GM06990 (cell line): ENCODE data around the gene NAA25.
"Not testable (repeated sequence)": the region's sequence is repeated elsewhere in the genome, so short reads cannot be mapped to it uniquely, and the experiment has no call there.

ENCODE experiments used
- DNase-seq: peaks from one replicate; pipeline ENCODE4 v3.0.0-alpha.2; 2011; ENCODE audit not compliant: insufficient read length; ENCODE audit errors: extremely low read depth
- H3K27me3 ChIP-seq: replicated peaks from 2 replicates; pipeline ENCODE4 v1.6.0; 2011; ENCODE audit warnings: low read length; ENCODE audit not compliant: control insufficient read depth, insufficient read depth
- H3K36me3 ChIP-seq: 2 replicates; pipeline ENCODE4 v1.5.1; 2011; ENCODE audit warnings: low read length; ENCODE audit not compliant: control insufficient read depth, insufficient read depth
- H3K4me3 ChIP-seq: replicated peaks from 2 replicates; pipeline ENCODE4 v1.5.1; 2011; ENCODE audit warnings: low read depth, mild to moderate bottlenecking, control low read depth, low read length
- CTCF ChIP-seq: IDR thresholded peaks from 2 replicates; pipeline ENCODE4 v1.5.1; 2011; ENCODE audit warnings: low read length, control low read depth, mild to moderate bottlenecking, inconsistent platforms; ENCODE audit not compliant: insufficient read depth, poor library complexity, severe bottlenecking

Gene NAA25

GRCh38 chr12:112061137-112061536, 47.4 kb downstream of the NAA25 start:
- Histone ChIP-seq H3K27me3 (no peaks in the 10 kb centered on the region), H3K4me3 (no peak overlapping the region), H3K36me3 (peaks cover 6% of the 10 kb centered on the region)
- TF ChIP-seq CTCF, result no peak
- no peak for DNase-seq

GRCh38 chr12:112049351-112049750, 59.2 kb downstream of the NAA25 start:
- H3K27me3 ChIP-seq, result no peaks in the 10 kb centered on the region
- no peak for TF ChIP-seq CTCF
- no peak for DNase-seq
- no peak overlapping the region for H3K4me3 ChIP-seq
- peaks cover 27% of the 10 kb centered on the region for H3K36me3 ChIP-seq

GRCh38 chr12:112046003-112046402, 62.6 kb downstream of the NAA25 start:
- peaks cover 18% of the 10 kb centered on the region for H3K36me3 ChIP-seq
- no peak overlapping the region for H3K4me3 ChIP-seq
- DNase-seq, result no peak
- no peak for TF ChIP-seq CTCF
- H3K27me3 ChIP-seq, result no peaks in the 10 kb centered on the region

- H3K4me3 ChIP-seq, H3K27me3 ChIP-seq, DNase-seq, H3K36me3 ChIP-seq: not testable (repeated sequence)
Measured at GRCh38 chr12:112036614-112037013, 72.0 kb downstream of the NAA25 start.

- H3K27me3 ChIP-seq, result no peaks in the 10 kb centered on the region
- DNase-seq, result no peak
- H3K36me3 ChIP-seq, result peaks cover 13% of the 10 kb centered on the region
- no peak for TF ChIP-seq CTCF
- H3K4me3 ChIP-seq, result no peak overlapping the region
Measured at GRCh38 chr12:112035219-112035785, 73.3 kb downstream of the NAA25 start.

GRCh38 chr12:112032292-112032691, 76.3 kb downstream of the NAA25 start:
- H3K4me3 ChIP-seq, result no peak overlapping the region
- H3K27me3 ChIP-seq, result no peaks in the 10 kb centered on the region
- H3K36me3 ChIP-seq, result peaks cover 15% of the 10 kb centered on the region
- DNase-seq, result no peak
- TF ChIP-seq CTCF, result no peak
